GM12864 (cell line): ENCODE results near the gene PDIA2.

ENCODE experiments used
- DNase-seq: peaks from one replicate; pipeline ENCODE4 v3.0.0-alpha.2; 2011; ENCODE audit warnings: low read depth
- H3K4me3 ChIP-seq: 2 replicates; pipeline ENCODE4 v1.5.1; 2011; ENCODE audit warnings: mild to moderate bottlenecking, low read depth, low read length, control low read depth
- TF ChIP-seq, protein P1 (sequence below): IDR thresholded peaks from 2 replicates; pipeline ENCODE4 v1.5.1; 2011; ENCODE audit warnings: low read depth, mild to moderate bottlenecking, moderate library complexity, low read length, control low read depth, inconsistent platforms; ENCODE audit errors: missing control alignments

Gene PDIA2

DNA sequence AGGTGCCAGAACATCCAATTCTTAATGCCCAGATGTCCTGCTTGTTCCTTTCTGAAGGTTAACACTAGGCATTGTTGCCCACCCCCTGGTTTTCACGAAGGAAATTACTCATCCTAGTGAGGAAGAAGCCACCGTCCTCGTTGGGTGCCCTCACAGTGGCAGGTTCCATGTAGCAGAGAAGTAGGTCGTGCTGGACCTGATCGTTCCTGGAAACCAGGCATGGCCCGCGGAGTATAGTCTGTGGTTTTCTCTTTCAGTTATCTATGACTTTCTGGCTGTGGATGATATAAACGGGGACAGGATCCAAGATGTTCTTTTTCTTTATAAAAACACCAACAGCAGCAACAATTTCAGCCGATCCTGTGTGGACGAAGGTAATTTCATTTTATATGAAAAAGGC is 23.7 kb upstream of the PDIA2 start:
- DNase-seq = no peak
- H3K4me3 ChIP-seq = no peak overlapping the region
- TF ChIP-seq, protein P1, sequence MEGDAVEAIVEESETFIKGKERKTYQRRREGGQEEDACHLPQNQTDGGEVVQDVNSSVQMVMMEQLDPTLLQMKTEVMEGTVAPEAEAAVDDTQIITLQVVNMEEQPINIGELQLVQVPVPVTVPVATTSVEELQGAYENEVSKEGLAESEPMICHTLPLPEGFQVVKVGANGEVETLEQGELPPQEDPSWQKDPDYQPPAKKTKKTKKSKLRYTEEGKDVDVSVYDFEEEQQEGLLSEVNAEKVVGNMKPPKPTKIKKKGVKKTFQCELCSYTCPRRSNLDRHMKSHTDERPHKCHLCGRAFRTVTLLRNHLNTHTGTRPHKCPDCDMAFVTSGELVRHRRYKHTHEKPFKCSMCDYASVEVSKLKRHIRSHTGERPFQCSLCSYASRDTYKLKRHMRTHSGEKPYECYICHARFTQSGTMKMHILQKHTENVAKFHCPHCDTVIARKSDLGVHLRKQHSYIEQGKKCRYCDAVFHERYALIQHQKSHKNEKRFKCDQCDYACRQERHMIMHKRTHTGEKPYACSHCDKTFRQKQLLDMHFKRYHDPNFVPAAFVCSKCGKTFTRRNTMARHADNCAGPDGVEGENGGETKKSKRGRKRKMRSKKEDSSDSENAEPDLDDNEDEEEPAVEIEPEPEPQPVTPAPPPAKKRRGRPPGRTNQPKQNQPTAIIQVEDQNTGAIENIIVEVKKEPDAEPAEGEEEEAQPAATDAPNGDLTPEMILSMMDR = no peak

GRCh38 chr16:259814-260253 is 23.1 kb upstream of the PDIA2 start:
- TF ChIP-seq, protein P1 = no peak
- no peak for DNase-seq
- no peak overlapping the region for H3K4me3 ChIP-seq

GRCh38 chr16:260326-260725 is 22.6 kb upstream of the PDIA2 start:
- TF ChIP-seq, protein P1 = no peak
- no peak for DNase-seq
- no peak overlapping the region for H3K4me3 ChIP-seq

GRCh38 chr16:261031-261691 is 21.8 kb upstream of the PDIA2 start:
- H3K4me3 ChIP-seq = no peak overlapping the region
- no peak for DNase-seq
- TF ChIP-seq, protein P1 = no peak

DNA sequence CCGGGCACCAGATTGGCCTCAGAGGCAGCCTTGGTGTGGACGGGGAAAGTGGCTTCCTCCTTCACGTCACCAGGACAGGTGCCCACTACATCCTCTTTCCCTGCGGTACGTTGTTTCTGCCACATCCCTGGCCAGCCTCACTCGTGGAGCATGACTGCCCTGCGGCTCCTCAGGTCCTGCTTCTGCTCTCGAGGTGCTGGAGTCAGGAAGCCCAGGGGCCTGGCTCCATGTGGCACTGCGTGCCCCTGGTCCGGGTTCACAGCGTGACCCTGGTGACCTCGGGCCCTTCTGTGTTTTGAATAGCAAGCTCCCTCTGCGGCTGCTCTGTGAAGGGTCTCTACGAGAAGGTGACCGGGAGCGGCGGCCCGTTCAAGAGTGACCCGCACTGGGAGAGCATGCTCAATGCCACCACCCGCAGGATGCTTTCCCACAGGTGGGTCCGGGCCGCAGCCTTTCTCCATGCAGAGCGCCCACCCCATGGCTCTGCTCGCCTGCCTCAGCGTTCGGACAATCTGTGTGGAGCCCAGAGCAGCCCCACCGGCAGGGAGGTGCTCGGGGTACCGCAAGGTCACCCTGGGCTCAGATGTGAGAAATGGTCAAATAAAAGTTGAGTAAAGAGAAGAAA is 20.7 kb upstream of the PDIA2 start:
- no peak for DNase-seq
- H3K4me3 ChIP-seq = no peak overlapping the region
- TF ChIP-seq, protein P1 = no peak

GRCh38 chr16:263182-263774 is 19.7 kb upstream of the PDIA2 start:
- DNase-seq = no peak
- no peak overlapping the region for H3K4me3 ChIP-seq
- TF ChIP-seq, protein P1 = no peak
